Immature natural killer cell (primary cell): ENCODE measurements around the gene UCHL1. TPM values are rescaled to one million over a fixed set of nuclear protein-coding genes. Genes with fewer than 3 reads are reported as not detected.

Experiments
- DNase-seq, 3 donors: peaks; one replicate each; pipeline ENCODE4 v3.0.0; 2022; ENCODE audit warnings: mixed read lengths in 1 of 3
- H3K27ac Mint-ChIP-seq, 6 donors: one replicate each; pipeline ENCODE4 v1.8.0; 2020; ENCODE audit warnings: mixed read lengths in 6 of 6, mild to moderate bottlenecking in 5 of 6, inconsistent platforms in 4 of 6, moderate library complexity in 3 of 6
- H3K27me3 Mint-ChIP-seq, 3 donors: one replicate each; pipeline ENCODE4 v1.8.0; 2020 to 2021; ENCODE audit warnings: low read depth in 3 of 3, mild to moderate bottlenecking in 3 of 3, mixed read lengths in 3 of 3, moderate library complexity in 3 of 3, inconsistent platforms in 1 of 3
- H3K36me3 Mint-ChIP-seq, 3 donors: one replicate each; pipeline ENCODE4 v1.8.0; 2020; ENCODE audit warnings: mixed read lengths in 3 of 3, inconsistent platforms in 2 of 3, mild to moderate bottlenecking in 2 of 3
- H3K4me1 Mint-ChIP-seq, 2 donors: one replicate each; pipeline ENCODE4 v1.8.0; 2020; ENCODE audit warnings: inconsistent platforms in 2 of 2, mild to moderate bottlenecking in 2 of 2, mixed read lengths in 2 of 2, moderate library complexity in 1 of 2
- H3K4me3 Mint-ChIP-seq, 5 donors: one replicate each; pipeline ENCODE4 v1.8.0; 2020; ENCODE audit warnings: mild to moderate bottlenecking in 5 of 5, mixed read lengths in 5 of 5, inconsistent platforms in 3 of 5, moderate library complexity in 3 of 5
- H3K9me3 Mint-ChIP-seq, 6 donors: one replicate each; pipeline ENCODE4 v1.8.0; 2020; ENCODE audit warnings: mild to moderate bottlenecking in 6 of 6, mixed read lengths in 6 of 6, inconsistent platforms in 4 of 6, moderate library complexity in 3 of 6
- polyA plus RNA-seq, 3 donors: library from polyadenylated mRNA; unstranded; fragments of 300-500 nt; fragmentation: Illumina TruSeq; gene quantifications; one replicate each; pipeline ENCODE4 v1.2.3, GENCODE V29; 2021

The UCHL1 gene
- polyA plus RNA-seq, 3 donors from 2014 or later, result not detected

- no peak overlapping the region for H3K27ac Mint-ChIP-seq
- H3K4me3 Mint-ChIP-seq, result no peak overlapping the region
- no peak for DNase-seq
- H3K36me3 Mint-ChIP-seq, result no peaks in the 10 kb centered on the region
- no peaks in the 10 kb centered on the region for H3K4me1 Mint-ChIP-seq
- peaks cover 0 to 1% (median 0%) of the 10 kb centered on the region in 6 donors for H3K9me3 Mint-ChIP-seq
- peaks cover 0 to 4% (median 1%) of the 10 kb centered on the region in 3 donors for H3K27me3 Mint-ChIP-seq
Observed at GRCh38 chr4:41285202-41285863, 28.6 kb downstream of the UCHL1 start.

GRCh38 chr4:41285864-41286235 lies 29.1 kb downstream of the UCHL1 start:
- Mint-ChIP-seq H3K27me3 (peaks cover 0 to 4% (median 1%) of the 10 kb centered on the region in 3 donors), H3K36me3 (no peaks in the 10 kb centered on the region), H3K27ac (no peak overlapping the region), H3K4me1 (no peaks in the 10 kb centered on the region), H3K9me3 (peaks cover 0 to 1% (median 0%) of the 10 kb centered on the region in 6 donors), H3K4me3 (no peak overlapping the region)
- no peak for DNase-seq

- Mint-ChIP-seq H3K4me1 (no peaks in the 10 kb centered on the region), H3K27me3 (peaks cover 0 to 4% (median 1%) of the 10 kb centered on the region in 3 donors), H3K4me3 (no peak overlapping the region), H3K36me3 (no peaks in the 10 kb centered on the region), H3K27ac (no peak overlapping the region), H3K9me3 (peaks cover 0 to 1% (median 0%) of the 10 kb centered on the region in 6 donors)
- no peak for DNase-seq
Observed at GRCh38 chr4:41287005-41287404, 30.3 kb downstream of the UCHL1 start.

- Mint-ChIP-seq H3K27me3 (peaks cover 0 to 4% (median 1%) of the 10 kb centered on the region in 3 donors), H3K36me3 (no peaks in the 10 kb centered on the region), H3K4me1 (no peaks in the 10 kb centered on the region), H3K4me3 (no peak overlapping the region), H3K27ac (no peak overlapping the region), H3K9me3 (peaks cover 0 to 1% (median 0%) of the 10 kb centered on the region in 6 donors)
- DNase-seq, result no peak
Observed at GRCh38 chr4:41287852-41288251, 31.1 kb downstream of the UCHL1 start.

- Mint-ChIP-seq H3K27me3 (peaks cover 0 to 4% (median 0%) of the 10 kb centered on the region in 3 donors), H3K4me3 (no peak overlapping the region), H3K9me3 (peaks cover 0 to 1% (median 0%) of the 10 kb centered on the region in 6 donors), H3K36me3 (no peaks in the 10 kb centered on the region), H3K4me1 (no peaks in the 10 kb centered on the region), H3K27ac (no peak overlapping the region)
- no peak for DNase-seq
Observed at GRCh38 chr4:41288254-41288653, 31.5 kb downstream of the UCHL1 start.

- H3K36me3 Mint-ChIP-seq, result no peaks in the 10 kb centered on the region
- H3K4me3 Mint-ChIP-seq, result no peak overlapping the region
- peaks cover 0 to 9% (median 0%) of the 10 kb centered on the region in 6 donors for H3K9me3 Mint-ChIP-seq
- DNase-seq, result no peak
- H3K27ac Mint-ChIP-seq, result no peak overlapping the region
- H3K4me1 Mint-ChIP-seq, result no peaks in the 10 kb centered on the region
- H3K27me3 Mint-ChIP-seq, result peaks cover 0 to 4% (median 0%) of the 10 kb centered on the region in 3 donors
Observed at GRCh38 chr4:41290479-41290878, 33.8 kb downstream of the UCHL1 start.

- H3K27ac Mint-ChIP-seq, result no peak overlapping the region
- H3K36me3 Mint-ChIP-seq, result no peaks in the 10 kb centered on the region
- H3K4me1 Mint-ChIP-seq, result no peaks in the 10 kb centered on the region
- H3K4me3 Mint-ChIP-seq, result no peak overlapping the region
- DNase-seq, result no peak
- H3K9me3 Mint-ChIP-seq, result peaks cover 0 to 9% (median 0%) of the 10 kb centered on the region in 6 donors
- peaks cover 0 to 1% (median 0%) of the 10 kb centered on the region in 3 donors for H3K27me3 Mint-ChIP-seq
Observed at GRCh38 chr4:41294445-41295062, 37.8 kb downstream of the UCHL1 start.

- H3K4me3 Mint-ChIP-seq, result no peak overlapping the region
- H3K9me3 Mint-ChIP-seq, result peaks cover 0 to 9% (median 2%) of the 10 kb centered on the region in 6 donors
- no peak overlapping the region for H3K27ac Mint-ChIP-seq
- H3K27me3 Mint-ChIP-seq, result peaks cover 0 to 5% (median 0%) of the 10 kb centered on the region in 3 donors
- no peaks in the 10 kb centered on the region for H3K36me3 Mint-ChIP-seq
- DNase-seq, result no peak
- H3K4me1 Mint-ChIP-seq, result no peaks in the 10 kb centered on the region
Observed at GRCh38 chr4:41296995-41297394, 40.3 kb downstream of the UCHL1 start.

- Mint-ChIP-seq H3K9me3 (peaks cover 0 to 9% (median 2%) of the 10 kb centered on the region in 6 donors), H3K4me3 (no peak overlapping the region), H3K36me3 (no peaks in the 10 kb centered on the region)
Observed at GRCh38 chr4:41297832-41298231, 41.1 kb downstream of the UCHL1 start.

GRCh38 chr4:41299486-41299885 lies 42.8 kb downstream of the UCHL1 start:
- Mint-ChIP-seq H3K27me3 (peaks cover 0 to 6% (median 0%) of the 10 kb centered on the region in 3 donors), H3K4me3 (no peak overlapping the region), H3K9me3 (peaks cover 0 to 9% (median 2%) of the 10 kb centered on the region in 6 donors), H3K36me3 (no peaks in the 10 kb centered on the region), H3K4me1 (no peaks in the 10 kb centered on the region), H3K27ac (no peak overlapping the region)
- DNase-seq, result no peak

More at GRCh38 chr4:41297832-41298231, 41.1 kb downstream of the UCHL1 start:
- Mint-ChIP-seq H3K27ac (no peak overlapping the region), H3K27me3 (peaks cover 0 to 5% (median 0%) of the 10 kb centered on the region in 3 donors), H3K4me1 (no peaks in the 10 kb centered on the region)
- DNase-seq, result no peak

- peaks cover 0 to 7% (median 0%) of the 10 kb centered on the region in 3 donors for H3K27me3 Mint-ChIP-seq
Observed at GRCh38 chr4:41301137-41301536, 44.4 kb downstream of the UCHL1 start.

GRCh38 chr4:41303372-41304118 lies 46.8 kb downstream of the UCHL1 start:
- Mint-ChIP-seq H3K27me3 (peaks cover 0 to 11% (median 0%) of the 10 kb centered on the region in 3 donors), H3K9me3 (peaks cover 0 to 15% (median 0%) of the 10 kb centered on the region in 6 donors), H3K4me3 (no peak overlapping the region), H3K27ac (no peak overlapping the region), H3K4me1 (no peaks in the 10 kb centered on the region), H3K36me3 (no peaks in the 10 kb centered on the region)
- no peak for DNase-seq

More at GRCh38 chr4:41301137-41301536, 44.4 kb downstream of the UCHL1 start:
- Mint-ChIP-seq H3K27ac (no peak overlapping the region), H3K36me3 (no peaks in the 10 kb centered on the region), H3K4me1 (no peaks in the 10 kb centered on the region), H3K4me3 (no peak overlapping the region), H3K9me3 (peaks cover 0 to 8% (median 0%) of the 10 kb centered on the region in 6 donors)
- no peak for DNase-seq

- H3K4me3 Mint-ChIP-seq, result no peak overlapping the region
- no peaks in the 10 kb centered on the region for H3K4me1 Mint-ChIP-seq
- no peak overlapping the region for H3K27ac Mint-ChIP-seq
- peaks cover 0 to 10% (median 0%) of the 10 kb centered on the region in 3 donors for H3K27me3 Mint-ChIP-seq
- DNase-seq, result no peak
- peaks cover 0 to 15% (median 0%) of the 10 kb centered on the region in 6 donors for H3K9me3 Mint-ChIP-seq
- H3K36me3 Mint-ChIP-seq, result no peaks in the 10 kb centered on the region
Observed at GRCh38 chr4:41304221-41304620, 47.5 kb downstream of the UCHL1 start.

GRCh38 chr4:41305476-41305875 lies 48.7 kb downstream of the UCHL1 start:
- H3K4me1 Mint-ChIP-seq, result no peaks in the 10 kb centered on the region
- H3K27me3 Mint-ChIP-seq, result peaks cover 0 to 10% (median 0%) of the 10 kb centered on the region in 3 donors
- no peak overlapping the region for H3K4me3 Mint-ChIP-seq
- no peaks in the 10 kb centered on the region for H3K36me3 Mint-ChIP-seq
- no peak overlapping the region for H3K27ac Mint-ChIP-seq
- H3K9me3 Mint-ChIP-seq, result peaks cover 0 to 13% (median 2%) of the 10 kb centered on the region in 6 donors
- no peak for DNase-seq
